Esophagus squamous epithelium (tissue), 5 donors: ENCODE data around the gene DPH6. TPM values are rescaled to one million over a fixed set of nuclear protein-coding genes. Genes with fewer than 3 reads are reported as not detected.
A peak's percentile ranks its signal among the peaks of the same experiment; 100 is the strongest.

Experiments used
- DNase-seq: peaks from one replicate; lab custom pipeline; 2025; lab: John Stamatoyannopoulos, UW
- H3K27ac ChIP-seq, 4 donors: fragments of 200-600 bp; sonication (generic); one replicate each; pipeline ENCODE4 v1.5.1; 2016 to 2019; ENCODE audit warnings: mild to moderate bottlenecking in 1 of 4
- H3K27me3 ChIP-seq, 4 donors: fragments of 200-600 bp; sonication (generic); 1 replicate in 3 of 4; 2 replicates in 1 of 4; pipeline versions ENCODE4 v1.5.1 to v1.6.0; 2017 to 2021; ENCODE audit warnings: antibody characterized with exemption in 1 of 4
- H3K36me3 ChIP-seq, 3 donors: fragments of 200-600 bp; sonication (generic); one replicate each; pipeline ENCODE4 v1.5.1; 2016 to 2019
- H3K4me1 ChIP-seq, 3 donors: fragments of 200-600 bp; sonication (generic); one replicate each; pipeline ENCODE4 v1.5.1; 2017 to 2019
- H3K4me3 ChIP-seq, 4 donors: fragments of 200-600 bp; sonication (generic); 1 replicate in 3 of 4; 2 replicates in 1 of 4; pipeline ENCODE4 v1.5.1; 2016 to 2019; ENCODE audit warnings: mild to moderate bottlenecking in 2 of 4, moderate library complexity in 1 of 4
- H3K9me3 ChIP-seq, 3 donors: fragments of 200-600 bp; sonication (generic); one replicate each; pipeline ENCODE4 v1.5.1; 2016 to 2019
- CTCF ChIP-seq, 6 experiments: fragments of 450-650 bp in 4 of 6; fragments of 200-600 bp in 2 of 6; sonication (generic) in 2 of 6; IDR thresholded peaks; one replicate each; pipeline ENCODE4 v1.5.1; 2016 to 2019; ENCODE audit warnings: antibody characterized with exemption in 6 of 6, mild to moderate bottlenecking in 4 of 6, moderate library complexity in 4 of 6
- POLR2A ChIP-seq, 4 donors: fragments of 450-650 bp; IDR thresholded peaks; one replicate each; pipeline ENCODE4 v1.6.1; 2017; ENCODE audit warnings: antibody characterized with exemption in 4 of 4, mild to moderate bottlenecking in 4 of 4, moderate library complexity in 3 of 4
- WGBS, 2 donors: methylation state at CpG; one replicate each; pipeline ENCODE4 v1.1.5; 2018; 5-methylcytosine and 5-hydroxymethylcytosine counted together
- intact Hi-C: fragments of 100-400 bp; cut with DNase I; formaldehyde crosslinking; loops from one replicate; pipeline ENCODE4 v1.15.0; 2022
- total RNA-seq, 4 donors: library from RNA; depleted of rRNA; stranded (reverse); fragments of >200 nt; gene quantifications; one replicate each; pipeline ENCODE4 v1.1.0, GENCODE V29; 2016
- donor health status: DM: yes; HTN: yes; CAD: no.

The DPH6 gene
- total RNA-seq, 4 donors from 2014 or later, result 8.8 to 21.4 (median 11.2) TPM

DNA sequence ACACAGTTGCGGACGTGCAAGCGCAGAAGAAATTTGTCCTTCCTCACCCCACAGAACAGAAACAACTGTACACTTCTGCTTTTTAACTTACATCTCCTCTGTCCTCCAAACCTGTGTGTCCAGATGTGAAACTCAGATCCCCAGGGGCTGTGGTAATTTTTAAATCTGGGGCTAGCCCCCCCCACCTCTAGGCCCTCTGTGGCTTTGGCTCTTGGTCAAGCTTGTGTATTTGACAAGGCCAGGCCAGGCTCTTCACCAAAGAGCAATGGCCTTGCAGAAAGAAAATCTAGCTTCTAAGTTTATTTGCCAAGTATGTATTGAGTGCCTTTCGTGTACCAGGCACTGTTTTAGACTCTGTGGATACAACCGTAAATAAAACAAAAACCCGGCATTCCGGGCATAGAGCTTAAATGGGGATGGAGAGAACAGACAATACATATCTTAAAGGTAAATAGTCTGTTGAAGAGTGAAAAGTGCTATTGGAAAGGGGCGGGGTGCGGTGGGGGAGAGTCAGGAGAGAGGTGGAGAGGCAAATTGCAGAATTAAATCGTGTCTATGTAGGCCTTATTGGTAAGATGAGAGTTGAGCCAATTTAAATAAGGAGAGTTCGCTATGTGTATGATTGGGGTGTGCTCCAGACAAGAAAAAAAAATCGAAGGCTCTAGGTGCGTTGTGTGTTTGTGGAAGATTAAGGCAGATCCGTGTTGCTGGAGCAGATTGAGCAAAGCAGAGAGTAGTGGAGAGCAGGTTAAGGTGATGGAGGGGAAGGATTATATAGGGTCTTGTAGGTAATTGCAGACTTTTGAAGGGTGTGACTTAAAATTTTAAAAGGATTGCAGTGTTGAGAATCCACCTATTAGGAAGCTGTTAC is 781 bp upstream of the DPH6 start:
- TF ChIP-seq CTCF (IDR thresholded peaks at IDR 0.05) (no peak), POLR2A (IDR thresholded peaks at IDR 0.05) (no peak)
- H3K27me3 ChIP-seq, result no peaks in the 10 kb centered on the region
- intact Hi-C loops, result no loop called here
- no peaks in the 10 kb centered on the region for H3K36me3 ChIP-seq
- peak overlapping the region; percentile 96 to 98 (median 98) for H3K27ac ChIP-seq
- WGBS, 2 donors, result 39 to 77% methylated on average over 10 to 14 of the region's 14 CpGs
- peak overlapping the region; percentile 67 to 87 (median 79) for H3K4me3 ChIP-seq
- DNase-seq, result no peak
- no peaks in the 10 kb centered on the region for H3K9me3 ChIP-seq
- peaks cover 3 to 23% (median 11%) of the 10 kb centered on the region in 3 donors for H3K4me1 ChIP-seq

DNA sequence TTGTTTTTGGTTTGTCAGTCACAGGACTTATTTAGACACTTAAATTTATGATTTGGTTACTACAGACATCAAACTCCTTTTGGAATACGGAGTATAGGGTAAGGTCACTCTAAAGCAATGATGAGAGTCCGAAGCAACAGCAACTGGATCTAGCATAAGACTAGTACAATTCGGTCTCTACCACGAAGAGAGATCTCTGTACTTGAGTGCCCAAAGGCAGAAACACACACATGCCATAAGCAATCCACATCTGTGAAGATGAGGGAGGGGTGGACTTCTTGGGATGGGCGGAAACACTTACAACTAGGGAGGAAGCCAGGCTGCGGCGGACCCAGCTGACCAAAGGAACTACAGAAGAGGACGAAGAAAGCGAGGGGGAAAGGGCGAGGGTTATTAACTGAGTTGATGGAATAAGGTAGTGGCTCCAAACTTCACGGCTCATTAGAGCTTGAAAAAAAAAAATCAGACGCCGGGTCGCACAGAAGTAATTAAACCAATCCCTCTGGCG is 595 bp downstream of the DPH6 start:
- DNase-seq, result no peak
- 1 to 2% methylated on average over 15 of the region's 15 CpGs for WGBS, 2 donors

GRCh38 chr15:35540885-35541284 is 5.1 kb downstream of the DPH6 start:
- DNase-seq, result no peak
- Histone ChIP-seq H3K9me3 (no peaks in the 10 kb centered on the region), H3K36me3 (peaks cover 0 to 14% (median 0%) of the 10 kb centered on the region in 3 donors), H3K4me1 (peaks cover 3 to 13% (median 6%) of the 10 kb centered on the region in 3 donors), H3K27ac (no peak overlapping the region), H3K4me3 (no peak overlapping the region), H3K27me3 (no peaks in the 10 kb centered on the region)
- intact Hi-C loops, result no loop called here
- WGBS, 2 donors, result 50 to 52% methylated on average over 1 of the region's 1 CpG
- TF ChIP-seq POLR2A (IDR thresholded peaks at IDR 0.05) (no peak), CTCF (IDR thresholded peaks at IDR 0.05) (no peak)

More for the DNA sequence above, 595 bp downstream of the DPH6 start:
- Histone ChIP-seq H3K4me1 (peaks cover 3 to 23% (median 11%) of the 10 kb centered on the region in 3 donors), H3K36me3 (no peaks in the 10 kb centered on the region), H3K27me3 (no peaks in the 10 kb centered on the region), H3K4me3 (peak overlapping the region; percentile 67 to 87 (median 79)), H3K27ac (peak overlapping the region; percentile 96 to 98 (median 98)), H3K9me3 (no peaks in the 10 kb centered on the region)
- TF ChIP-seq POLR2A (IDR thresholded peaks at IDR 0.05), result no peak
- no peak for TF ChIP-seq CTCF (IDR thresholded peaks at IDR 0.05)
- intact Hi-C loops, result no loop called here

DNA sequence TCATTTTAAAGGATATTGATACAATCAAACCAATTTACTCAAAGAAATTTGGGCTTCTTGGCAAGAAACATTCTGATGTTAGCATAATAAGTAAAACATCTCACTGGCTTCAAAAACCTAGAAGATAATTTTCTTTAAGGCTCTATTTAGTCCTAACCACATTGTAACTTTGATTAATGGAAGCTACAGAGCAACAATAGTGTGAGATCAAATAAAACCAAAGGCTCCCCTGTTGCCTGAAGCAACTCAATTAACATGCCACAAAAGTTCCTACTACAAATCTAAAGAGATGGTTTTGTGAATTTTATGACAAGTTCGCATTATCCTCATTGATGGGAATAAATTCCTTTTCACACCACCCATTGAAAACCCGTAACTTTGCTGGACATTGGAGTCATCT is 5.9 kb downstream of the DPH6 start:
- DNase-seq, result no peak
- Histone ChIP-seq H3K27ac (no peak overlapping the region), H3K9me3 (no peaks in the 10 kb centered on the region), H3K4me3 (no peak overlapping the region), H3K27me3 (no peaks in the 10 kb centered on the region), H3K4me1 (peaks cover 3 to 8% (median 6%) of the 10 kb centered on the region in 3 donors), H3K36me3 (peaks cover 0 to 14% (median 0%) of the 10 kb centered on the region in 3 donors)
- 89 to 92% methylated on average over 2 of the region's 2 CpGs for WGBS, 2 donors
- intact Hi-C loops, result no loop called here
- TF ChIP-seq POLR2A (IDR thresholded peaks at IDR 0.05) (no peak), CTCF (IDR thresholded peaks at IDR 0.05) (no peak)

DNA sequence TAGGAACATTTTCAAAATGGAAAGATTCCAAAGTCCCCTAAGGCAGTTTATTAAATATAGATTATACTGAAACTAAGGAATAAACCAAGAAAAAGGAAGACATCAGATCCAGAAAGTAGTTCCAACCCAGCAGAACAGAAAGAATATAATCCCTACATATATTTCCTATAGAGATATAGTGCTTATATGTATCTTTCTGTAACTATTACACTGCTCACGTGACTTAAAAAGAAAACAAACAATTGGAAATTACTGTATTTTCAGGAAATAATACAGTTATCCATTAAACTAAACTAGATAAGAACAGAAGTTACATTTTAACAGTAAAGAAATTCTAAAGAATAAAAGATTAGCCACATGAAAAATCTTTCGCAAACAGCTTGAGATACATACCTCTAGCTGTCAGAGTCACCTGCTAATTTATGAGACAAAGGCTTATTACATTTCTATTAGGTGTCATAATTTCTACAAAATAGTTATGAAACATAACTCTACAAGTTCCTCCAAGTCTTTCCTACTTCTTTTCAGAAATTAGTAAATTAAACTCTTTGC is 10.5 kb downstream of the DPH6 start:
- WGBS, 2 donors, result 45 to 46% methylated on average over 2 of the region's 2 CpGs
- Histone ChIP-seq H3K27me3 (no peaks in the 10 kb centered on the region), H3K9me3 (no peaks in the 10 kb centered on the region), H3K4me1 (no peaks in the 10 kb centered on the region), H3K36me3 (peaks cover 0 to 30% (median 0%) of the 10 kb centered on the region in 3 donors), H3K27ac (no peak overlapping the region), H3K4me3 (no peak overlapping the region)
- intact Hi-C loops, result no loop called here
- no peak for TF ChIP-seq CTCF (IDR thresholded peaks at IDR 0.05)
- no peak for TF ChIP-seq POLR2A (IDR thresholded peaks at IDR 0.05)
- no peak for DNase-seq
